Tibial nerve (tissue), 4 donors: ENCODE data around the gene C18orf32.

Experiments used
- EP300 ChIP-seq, 2 donors: sonication (generic); formaldehyde crosslinking; IDR thresholded peaks; one replicate each; pipeline ENCODE4 v1.6.1; 2017; ENCODE audit warnings: antibody characterized with exemption in 2 of 2, mild to moderate bottlenecking in 1 of 2
- POLR2A ChIP-seq, 2 donors: fragments of 450-650 bp; IDR thresholded peaks; one replicate each; pipeline ENCODE4 v1.6.1; 2017; ENCODE audit warnings: antibody characterized with exemption in 2 of 2, mild to moderate bottlenecking in 2 of 2, moderate library complexity in 2 of 2
- TF ChIP-seq, protein P1 (sequence below), 5 experiments: fragments of 200-600 bp in 3 of 5; fragments of 450-650 bp in 2 of 5; sonication (generic) in 3 of 5; IDR thresholded peaks; one replicate each; pipeline ENCODE4 v1.5.1; 2016 to 2019; ENCODE audit warnings: antibody characterized with exemption in 5 of 5, mild to moderate bottlenecking in 3 of 5, moderate library complexity in 2 of 5

DNA sequence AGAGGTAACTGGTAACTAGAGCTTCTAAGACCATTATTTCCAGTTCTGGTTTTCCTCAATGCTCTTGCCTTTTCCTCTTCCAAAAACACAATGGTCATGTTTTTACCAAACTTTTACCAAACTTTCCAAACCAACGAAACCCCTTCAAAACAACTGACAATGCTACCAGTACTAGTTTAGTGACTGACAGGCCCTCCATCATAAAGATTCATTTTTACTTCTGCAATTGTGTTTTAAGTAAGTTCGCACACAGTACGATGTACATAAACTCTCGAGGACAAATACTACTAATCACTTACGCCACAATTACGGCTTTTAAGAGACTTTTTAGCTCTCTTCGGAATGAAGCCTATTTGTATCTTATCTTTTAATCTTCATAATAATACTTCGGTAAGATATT, 900 bp downstream of the C18orf32 start:
- TF ChIP-seq, protein P1, sequence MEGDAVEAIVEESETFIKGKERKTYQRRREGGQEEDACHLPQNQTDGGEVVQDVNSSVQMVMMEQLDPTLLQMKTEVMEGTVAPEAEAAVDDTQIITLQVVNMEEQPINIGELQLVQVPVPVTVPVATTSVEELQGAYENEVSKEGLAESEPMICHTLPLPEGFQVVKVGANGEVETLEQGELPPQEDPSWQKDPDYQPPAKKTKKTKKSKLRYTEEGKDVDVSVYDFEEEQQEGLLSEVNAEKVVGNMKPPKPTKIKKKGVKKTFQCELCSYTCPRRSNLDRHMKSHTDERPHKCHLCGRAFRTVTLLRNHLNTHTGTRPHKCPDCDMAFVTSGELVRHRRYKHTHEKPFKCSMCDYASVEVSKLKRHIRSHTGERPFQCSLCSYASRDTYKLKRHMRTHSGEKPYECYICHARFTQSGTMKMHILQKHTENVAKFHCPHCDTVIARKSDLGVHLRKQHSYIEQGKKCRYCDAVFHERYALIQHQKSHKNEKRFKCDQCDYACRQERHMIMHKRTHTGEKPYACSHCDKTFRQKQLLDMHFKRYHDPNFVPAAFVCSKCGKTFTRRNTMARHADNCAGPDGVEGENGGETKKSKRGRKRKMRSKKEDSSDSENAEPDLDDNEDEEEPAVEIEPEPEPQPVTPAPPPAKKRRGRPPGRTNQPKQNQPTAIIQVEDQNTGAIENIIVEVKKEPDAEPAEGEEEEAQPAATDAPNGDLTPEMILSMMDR (IDR thresholded peaks at IDR 0.05): no peak
- TF ChIP-seq POLR2A (IDR thresholded peaks at IDR 0.05) (no peak), EP300 (IDR thresholded peaks at IDR 0.05) (no peak)
